ENCODE results near the gene EZH2.

Gene EZH2

DNA sequence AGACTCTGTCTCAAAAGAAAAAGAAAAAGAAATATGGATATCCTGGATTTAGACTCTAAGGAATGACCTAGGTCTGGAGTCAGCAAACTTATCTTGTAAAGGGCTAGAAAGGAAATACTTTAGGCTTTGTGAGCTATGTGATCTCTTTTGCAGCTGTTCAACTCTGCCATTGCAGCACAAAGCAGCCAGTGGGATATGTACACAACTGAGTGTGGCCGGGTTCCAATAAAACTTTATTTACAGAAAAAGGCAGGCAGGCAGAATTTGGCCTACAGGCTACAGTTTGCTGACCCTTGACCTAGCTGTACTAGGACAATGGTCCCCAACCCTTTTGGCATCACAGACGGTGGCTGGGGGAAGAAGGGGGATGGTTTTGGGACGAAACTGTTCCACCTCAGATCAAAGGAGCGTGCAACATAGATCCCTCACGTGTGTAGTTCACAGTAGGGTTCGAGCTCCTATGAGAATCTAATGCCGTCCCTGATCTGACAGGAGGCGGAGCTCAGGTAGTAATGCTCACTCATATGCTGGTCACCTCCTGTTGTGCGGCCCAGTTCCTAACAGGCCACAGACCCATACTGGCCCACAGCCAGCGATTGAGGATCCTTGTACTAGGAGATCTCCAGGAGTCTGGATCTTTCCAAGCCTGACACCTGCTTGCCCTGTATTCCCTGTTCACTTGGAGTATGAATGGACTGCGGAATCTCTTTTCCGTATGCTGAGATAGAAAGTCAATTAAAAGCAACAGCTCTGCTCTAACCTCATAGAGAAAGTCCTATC, 122.4 kb downstream of the EZH2 start:
- DNase-seq: no peak
